CD14-positive monocyte (primary cell): ENCODE data around the gene PCDH19. TPM values are rescaled to one million over a fixed set of nuclear protein-coding genes. Genes with fewer than 3 reads are reported as not detected.

ENCODE experiments used
- DNase-seq, 3 donors: peaks; one replicate each; pipeline ENCODE4 v3.0.0-alpha.2; 2011 to 2022
- H2AFZ ChIP-seq: 2 replicates; pipeline ENCODE4 v1.6.0; 2012; ENCODE audit warnings: mild to moderate bottlenecking, low read depth, low read length, inconsistent platforms; ENCODE audit not compliant: insufficient read depth, poor library complexity, severe bottlenecking
- H3K27ac ChIP-seq, 2 donors: 1 replicate in 1 of 2; 2 replicates in 1 of 2; pipeline ENCODE4 v1.5.1; 2012 to 2013; ENCODE audit warnings: low read length in 2 of 2, control low read depth in 1 of 2, inconsistent platforms in 1 of 2, low read depth in 1 of 2, mild to moderate bottlenecking in 1 of 2
- H3K27me3 ChIP-seq, 2 donors: one replicate each; pipeline versions ENCODE4 v1.6.0 to v1.6.1; 2011 to 2013; ENCODE audit warnings: low read length in 2 of 2; ENCODE audit not compliant: control insufficient read depth in 2 of 2, insufficient read depth in 2 of 2
- H3K36me3 ChIP-seq, 2 donors: replicated peaks in 1 of 2; 1 replicate in 1 of 2; 2 replicates in 1 of 2; pipeline versions ENCODE4 v1.5.1 to v1.6.1; 2012 to 2013; ENCODE audit warnings: low read length in 2 of 2, control low read depth in 1 of 2, inconsistent platforms in 1 of 2, mild to moderate bottlenecking in 1 of 2; ENCODE audit not compliant: insufficient read depth in 2 of 2, control insufficient read depth in 1 of 2
- H3K4me1 ChIP-seq, 2 donors: 1 replicate in 1 of 2; 2 replicates in 1 of 2; pipeline versions ENCODE4 v1.5.1 to v1.6.1; 2012 to 2013; ENCODE audit warnings: low read length in 2 of 2, control low read depth in 1 of 2, inconsistent platforms in 1 of 2, mild to moderate bottlenecking in 1 of 2, moderate library complexity in 1 of 2; ENCODE audit not compliant: insufficient read depth in 2 of 2, control insufficient read depth in 1 of 2
- H3K4me2 ChIP-seq: replicated peaks from 2 replicates; pipeline ENCODE3; 2012; ENCODE audit warnings: low read length, moderate library complexity, mild to moderate bottlenecking; ENCODE audit not compliant: poor library complexity, severe bottlenecking; ENCODE audit errors: extremely low read depth
- H3K4me3 ChIP-seq, 3 experiments: fragments of 200-600 bp in 1 of 3; sonication (generic) in 1 of 3; replicated peaks in 1 of 3; 1 replicate in 2 of 3; 2 replicates in 1 of 3; pipeline ENCODE4 v1.5.1; 2011 to 2013; ENCODE audit warnings: low read length in 3 of 3, mild to moderate bottlenecking in 3 of 3, control low read depth in 2 of 3, low read depth in 2 of 3, inconsistent platforms in 1 of 3, moderate library complexity in 1 of 3
- H3K79me2 ChIP-seq: 2 replicates; pipeline ENCODE4 v1.6.0; 2012; ENCODE audit warnings: mild to moderate bottlenecking, control low read depth, inconsistent platforms, low read length, moderate library complexity; ENCODE audit not compliant: insufficient read depth
- H3K9ac ChIP-seq: 2 replicates; pipeline ENCODE4 v1.6.0; 2017; ENCODE audit warnings: low read length, mild to moderate bottlenecking; ENCODE audit not compliant: insufficient read depth, poor library complexity, severe bottlenecking
- H3K9me3 ChIP-seq, 2 donors: replicated peaks in 1 of 2; 1 replicate in 1 of 2; 2 replicates in 1 of 2; pipeline versions ENCODE4 v1.5.1 to v1.6.1; 2012 to 2013; ENCODE audit warnings: low read length in 2 of 2, control low read depth in 1 of 2; ENCODE audit not compliant: control insufficient read depth in 1 of 2, insufficient read depth in 1 of 2
- H4K20me1 ChIP-seq: 2 replicates; pipeline ENCODE4 v1.6.0; 2012; ENCODE audit warnings: mild to moderate bottlenecking, low read length, control low read depth, moderate library complexity; ENCODE audit not compliant: insufficient read depth
- H3K27ac Mint-ChIP-seq, 7 donors: one replicate each; pipeline ENCODE4 v1.8.0; 2020; ENCODE audit warnings: mild to moderate bottlenecking in 7 of 7, mixed read lengths in 7 of 7, moderate library complexity in 6 of 7, inconsistent platforms in 2 of 7
- H3K27me3 Mint-ChIP-seq, 3 donors: one replicate each; pipeline ENCODE4 v1.8.0; 2021 to 2022; ENCODE audit warnings: low read depth in 3 of 3, mild to moderate bottlenecking in 3 of 3, mixed read lengths in 3 of 3, moderate library complexity in 3 of 3, inconsistent platforms in 1 of 3
- H3K36me3 Mint-ChIP-seq, 2 donors: one replicate each; pipeline ENCODE4 v1.8.0; 2020; ENCODE audit warnings: mixed read lengths in 2 of 2, inconsistent platforms in 1 of 2, mild to moderate bottlenecking in 1 of 2
- H3K4me1 Mint-ChIP-seq: one replicate; pipeline ENCODE4 v1.8.0; 2020; ENCODE audit warnings: mild to moderate bottlenecking, mixed read lengths
- H3K4me3 Mint-ChIP-seq, 2 donors: one replicate each; pipeline ENCODE4 v1.8.0; 2020; ENCODE audit warnings: mild to moderate bottlenecking in 2 of 2, mixed read lengths in 2 of 2, moderate library complexity in 1 of 2
- H3K9me3 Mint-ChIP-seq, 7 donors: one replicate each; pipeline ENCODE4 v1.8.0; 2020 to 2022; ENCODE audit warnings: mixed read lengths in 7 of 7, mild to moderate bottlenecking in 6 of 7, moderate library complexity in 6 of 7, inconsistent platforms in 2 of 7
- WGBS: methylation state at CpG from one replicate; pipeline ENCODE4 v1.1.5; 2013; ENCODE audit warnings: missing lambda C conversion rate; ENCODE audit not compliant: insufficient coverage; 5-methylcytosine and 5-hydroxymethylcytosine counted together
- intact Hi-C, 2 donors: fragments of 100-400 bp; cut with micrococcal nuclease; formaldehyde crosslinking; loops; one replicate each; pipeline versions ENCODE4 v1.15.0 to v1.15.1; 2023
- polyA plus RNA-seq, 3 donors: library from polyadenylated mRNA; depleted of rRNA in 1 of 3; unstranded in 2 of 3; stranded (reverse) in 1 of 3; fragments of 300-500 nt in 2 of 3; fragments of >200 nt in 1 of 3; fragmentation: Illumina TruSeq in 2 of 3; gene quantifications; 1 replicate in 2 of 3; 2 replicates in 1 of 3; pipeline ENCODE4 v1.2.3, GENCODE V29; 2012 to 2021
- TF ChIP-seq, protein P1 (sequence below): fragments of 200-600 bp; IDR thresholded peaks from one replicate; pipeline ENCODE4 v1.8.0; 2022; ENCODE audit warnings: antibody characterized with exemption, mild to moderate bottlenecking

Gene PCDH19
- polyA plus RNA-seq, 3 donors, result not detected

DNA sequence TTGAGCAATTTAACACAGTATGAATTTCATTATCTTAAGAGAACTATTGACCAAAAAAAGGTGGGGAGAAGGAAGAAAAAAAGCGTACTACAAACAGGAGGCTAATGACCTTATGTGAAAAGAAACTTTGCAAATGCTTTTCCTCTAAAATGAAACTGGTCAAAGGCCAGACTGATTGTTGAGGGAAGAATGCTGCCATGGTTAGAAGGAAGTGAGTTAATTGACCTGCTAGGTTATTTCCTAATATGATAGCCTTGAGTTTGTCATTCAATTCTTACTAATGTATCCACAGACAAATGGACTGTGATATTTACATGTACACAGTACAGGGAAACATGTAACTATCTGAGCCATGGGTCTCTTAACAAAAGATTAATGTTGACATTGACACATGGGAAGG is 132.8 kb downstream of the PCDH19 start:
- Histone ChIP-seq H3K9ac (no peak overlapping the region), H3K4me2 (no peak overlapping the region), H3K36me3 (no peaks in the 10 kb centered on the region), H3K9me3 (no peaks in the 10 kb centered on the region), H3K27ac (no peak overlapping the region), H4K20me1 (no peaks in the 10 kb centered on the region), H2AFZ (no peak overlapping the region), H3K4me1 (no peaks in the 10 kb centered on the region), H3K4me3 (no peak overlapping the region), H3K79me2 (no peaks in the 10 kb centered on the region), H3K27me3 (no peaks in the 10 kb centered on the region)
- intact Hi-C loops, result no loop called here
- H3K27me3 Mint-ChIP-seq, result peaks cover 0 to 1% (median 0%) of the 10 kb centered on the region in 3 donors
- H3K36me3 Mint-ChIP-seq, result no peaks in the 10 kb centered on the region
- no peak overlapping the region for H3K4me3 Mint-ChIP-seq
- H3K4me1 Mint-ChIP-seq, result no peaks in the 10 kb centered on the region
- TF ChIP-seq, protein P1, sequence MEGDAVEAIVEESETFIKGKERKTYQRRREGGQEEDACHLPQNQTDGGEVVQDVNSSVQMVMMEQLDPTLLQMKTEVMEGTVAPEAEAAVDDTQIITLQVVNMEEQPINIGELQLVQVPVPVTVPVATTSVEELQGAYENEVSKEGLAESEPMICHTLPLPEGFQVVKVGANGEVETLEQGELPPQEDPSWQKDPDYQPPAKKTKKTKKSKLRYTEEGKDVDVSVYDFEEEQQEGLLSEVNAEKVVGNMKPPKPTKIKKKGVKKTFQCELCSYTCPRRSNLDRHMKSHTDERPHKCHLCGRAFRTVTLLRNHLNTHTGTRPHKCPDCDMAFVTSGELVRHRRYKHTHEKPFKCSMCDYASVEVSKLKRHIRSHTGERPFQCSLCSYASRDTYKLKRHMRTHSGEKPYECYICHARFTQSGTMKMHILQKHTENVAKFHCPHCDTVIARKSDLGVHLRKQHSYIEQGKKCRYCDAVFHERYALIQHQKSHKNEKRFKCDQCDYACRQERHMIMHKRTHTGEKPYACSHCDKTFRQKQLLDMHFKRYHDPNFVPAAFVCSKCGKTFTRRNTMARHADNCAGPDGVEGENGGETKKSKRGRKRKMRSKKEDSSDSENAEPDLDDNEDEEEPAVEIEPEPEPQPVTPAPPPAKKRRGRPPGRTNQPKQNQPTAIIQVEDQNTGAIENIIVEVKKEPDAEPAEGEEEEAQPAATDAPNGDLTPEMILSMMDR, result no peak
- WGBS, result no CpG with 5 or more reads among the region's 1 CpG
- peaks cover 0 to 4% (median 0%) of the 10 kb centered on the region in 7 donors for H3K9me3 Mint-ChIP-seq
- no peak for DNase-seq
- no peak overlapping the region for H3K27ac Mint-ChIP-seq

DNA sequence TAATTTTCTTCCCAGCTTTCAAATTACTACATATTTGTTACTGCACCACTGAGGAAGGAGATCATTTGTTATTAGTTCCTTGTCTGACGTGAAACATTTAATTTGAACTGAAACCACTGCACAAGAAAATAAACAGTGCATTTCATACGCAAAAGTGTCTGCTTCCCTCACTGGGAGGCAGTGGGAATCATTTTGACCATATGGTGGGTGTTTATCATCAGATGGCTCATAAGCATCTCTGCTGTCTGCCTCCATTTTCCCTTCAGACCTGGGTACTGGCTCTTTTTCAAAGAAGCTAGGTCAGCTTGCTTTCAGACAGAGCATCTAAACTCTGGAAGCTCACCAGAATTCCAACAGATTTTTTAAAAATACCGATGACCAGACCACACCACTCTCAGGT is 135.2 kb downstream of the PCDH19 start:
- H2AFZ ChIP-seq, result no peak overlapping the region
- no peak for DNase-seq
- no peak overlapping the region for H3K9ac ChIP-seq
- intact Hi-C loops, result no loop called here
- H3K36me3 ChIP-seq, result no peaks in the 10 kb centered on the region
- no peaks in the 10 kb centered on the region for H3K9me3 ChIP-seq
- H3K27me3 ChIP-seq, result no peaks in the 10 kb centered on the region
- Mint-ChIP-seq H3K27ac (no peak overlapping the region), H3K27me3 (no peaks in the 10 kb centered on the region), H3K9me3 (peaks cover 0 to 3% (median 0%) of the 10 kb centered on the region in 7 donors), H3K4me1 (no peaks in the 10 kb centered on the region), H3K4me3 (no peak overlapping the region), H3K36me3 (no peaks in the 10 kb centered on the region)
- H4K20me1 ChIP-seq, result no peaks in the 10 kb centered on the region
- WGBS, result no CpG with 5 or more reads among the region's 3 CpGs
- H3K4me1 ChIP-seq, result no peaks in the 10 kb centered on the region
- H3K4me3 ChIP-seq, result no peak overlapping the region
- TF ChIP-seq, protein P1, result no peak
- no peak overlapping the region for H3K27ac ChIP-seq
- H3K79me2 ChIP-seq, result no peaks in the 10 kb centered on the region
- no peak overlapping the region for H3K4me2 ChIP-seq
